HCT116 (cell line): ENCODE results near the gene ARHGAP31. TPM values are rescaled to one million over a fixed set of nuclear protein-coding genes. Genes with fewer than 3 reads are reported as not detected.

Experiments
- ATAC-seq: fragments of 200-7000 bp; cut with Tn5 transposase; 2 replicates; pipeline ENCODE4 v1.9.1; 2020; ENCODE audit warnings: mild to moderate bottlenecking, moderate library complexity
- BruUV-seq: library from RNA; stranded (reverse); fragments of 400-500 nt; replicated peaks from 2 replicates; lab custom pipeline; 2021; lab: Mats Ljungman, UMichigan
- CTCF ChIA-PET: fragments of 300-600 bp; sonication (Branson Sonifier 250); formaldehyde crosslinking; loops from one replicate; lab custom pipeline; 2021; ENCODE audit warnings: antibody characterized with exemption; lab: Charles Lee
- POLR2A ChIA-PET: fragments of 300-600, 350-600 bp; sonication (Branson Sonifier 250); formaldehyde crosslinking; loops from one replicate; lab custom pipeline; 2021; ENCODE audit warnings: antibody characterized with exemption; lab: Charles Lee
- RAD21 ChIA-PET, 2 experiments: fragments of 300-600 bp; sonication (Branson Sonifier 250); formaldehyde crosslinking; loops; one replicate each; lab custom pipeline; 2023; ENCODE audit warnings: low total read pairs in 2 of 2; ENCODE audit not compliant: uncharacterized antibody in 2 of 2, unreplicated experiment in 2 of 2, low non-redundant PET in 1 of 2; lab: Charles Lee
- DNase-seq: peaks from one replicate; pipeline ENCODE4 v3.0.0-alpha.2; 2010; ENCODE audit warnings: low read depth, low spot score
- H2AFZ ChIP-seq: fragments of 200-600 bp; shearing (Covaris generic), sonication (generic); 2 replicates; pipeline ENCODE4 v1.6.1; 2017; ENCODE audit warnings: low read depth, mixed run types, mixed read lengths, antibody characterized with exemption, low read length; ENCODE audit not compliant: poor library complexity, severe bottlenecking
- H3K27ac ChIP-seq: 2 replicates; pipeline ENCODE4 v1.5.1; 2012; ENCODE audit warnings: low read depth, low read length
- H3K27me3 ChIP-seq: fragments of 200-600 bp; sonication (generic); 2 replicates; pipeline ENCODE4 v1.6.1; 2016; ENCODE audit warnings: mixed run types, low read length, mixed read lengths; ENCODE audit not compliant: insufficient read depth
- H3K36me3 ChIP-seq, 2 experiments: fragments of 200-500 bp in 1 of 2; fragments of 200-600 bp in 1 of 2; sonication (Bioruptor generic) in 1 of 2; sonication (generic) in 1 of 2; 2 replicates each; pipeline versions ENCODE4 v1.5.1 to v1.6.1; 2014 to 2016; ENCODE audit warnings: low read length in 2 of 2, inconsistent platforms in 1 of 2, mixed read lengths in 1 of 2, mixed run types in 1 of 2; ENCODE audit not compliant: insufficient read depth in 2 of 2, control insufficient read depth in 1 of 2
- H3K4me1 ChIP-seq, 2 experiments: fragments of 200-600 bp in 1 of 2; sonication (generic) in 1 of 2; 2 replicates each; pipeline versions ENCODE4 v1.5.1 to v1.6.1; 2012 to 2017; ENCODE audit warnings: low read length in 2 of 2, inconsistent platforms in 1 of 2, mild to moderate bottlenecking in 1 of 2, mixed read lengths in 1 of 2, mixed run types in 1 of 2, moderate library complexity in 1 of 2; ENCODE audit not compliant: insufficient read depth in 2 of 2, control insufficient read depth in 1 of 2
- H3K4me2 ChIP-seq: fragments of 200-600 bp; sonication (generic); 2 replicates; pipeline ENCODE4 v1.6.1; 2017; ENCODE audit warnings: mixed run types, low read length, mixed read lengths
- H3K4me3 ChIP-seq, 2 experiments: fragments of 200-600 bp in 1 of 2; sonication (generic) in 1 of 2; replicated peaks in 1 of 2; 2 replicates each; pipeline ENCODE4 v1.5.1; 2011 to 2016; ENCODE audit warnings: low read length in 2 of 2, control low read depth in 1 of 2, low read depth in 1 of 2, mild to moderate bottlenecking in 1 of 2, mixed read lengths in 1 of 2, mixed run types in 1 of 2
- H3K79me2 ChIP-seq: fragments of 200-600 bp; sonication (generic); 2 replicates; pipeline ENCODE4 v1.6.1; 2017; ENCODE audit warnings: mild to moderate bottlenecking, mixed run types, low read length, moderate library complexity, mixed read lengths; ENCODE audit not compliant: insufficient read depth
- H3K9ac ChIP-seq: fragments of 200-600 bp; sonication (generic); 2 replicates; pipeline ENCODE4 v1.6.1; 2016; ENCODE audit warnings: low read length, mixed read lengths
- H3K9me2 ChIP-seq: fragments of 200-600 bp; sonication (generic), shearing (Covaris generic); 2 replicates; pipeline ENCODE4 v1.6.1; 2017; ENCODE audit warnings: mixed run types, mild to moderate bottlenecking, moderate library complexity; ENCODE audit not compliant: insufficient read depth
- H3K9me3 ChIP-seq, 2 experiments: fragments of 200-500 bp in 1 of 2; fragments of 200-600 bp in 1 of 2; sonication (Bioruptor generic) in 1 of 2; sonication (generic) in 1 of 2; 2 replicates each; pipeline ENCODE4 v1.6.1; 2014 to 2017; ENCODE audit warnings: low read length in 2 of 2, mixed read lengths in 2 of 2, inconsistent platforms in 1 of 2, low read depth in 1 of 2, mild to moderate bottlenecking in 1 of 2, mixed run types in 1 of 2, moderate library complexity in 1 of 2; ENCODE audit not compliant: control insufficient read depth in 1 of 2, insufficient read depth in 1 of 2
- H4K20me1 ChIP-seq: fragments of 200-600 bp; sonication (generic), shearing (Covaris generic); 2 replicates; pipeline ENCODE4 v1.6.1; 2017; ENCODE audit warnings: mixed run types, mild to moderate bottlenecking, moderate library complexity; ENCODE audit not compliant: insufficient read depth
- CBX3 ChIP-seq: IDR thresholded peaks from 2 replicates; pipeline ENCODE4 v1.6.1; 2012; ENCODE audit warnings: low read depth
- CEBPB ChIP-seq: IDR thresholded peaks from 2 replicates; pipeline ENCODE4 v1.6.1; 2012; ENCODE audit warnings: low read depth
- ELF1 ChIP-seq: IDR thresholded peaks from 2 replicates; pipeline ENCODE4 v1.6.1; 2012; ENCODE audit warnings: low read depth, borderline replicate concordance
- EZH2 ChIP-seq: fragments of 200-600 bp; sonication (generic); IDR thresholded peaks from 2 replicates; pipeline ENCODE4 v1.6.1; 2017; ENCODE audit warnings: antibody characterized with exemption, mixed run types
- EZH2phosphoT487 ChIP-seq: fragments of 200-600 bp; IDR thresholded peaks from 2 replicates; pipeline ENCODE4 v1.6.1; 2018; ENCODE audit warnings: antibody characterized with exemption, borderline replicate concordance
- JUND ChIP-seq: IDR thresholded peaks from 2 replicates; pipeline ENCODE4 v1.6.1; 2012
- SIN3A ChIP-seq: IDR thresholded peaks from 2 replicates; pipeline ENCODE4 v1.6.1; 2012; ENCODE audit warnings: low read depth
- SP1 ChIP-seq: IDR thresholded peaks from 2 replicates; pipeline ENCODE4 v1.6.1; 2012; ENCODE audit warnings: low read depth
- SRF ChIP-seq: IDR thresholded peaks from 2 replicates; pipeline ENCODE4 v1.6.1; 2012; ENCODE audit warnings: low read depth
- ZFX ChIP-seq: fragments of 450-650 bp; IDR thresholded peaks from 2 replicates; pipeline ENCODE4 v1.6.1; 2017
- intact Hi-C: fragments of 100-400 bp; cut with micrococcal nuclease; formaldehyde crosslinking; loops from 2 replicates; pipeline ENCODE4 v1.10.0; 2022
- total RNA-seq: library from RNA; stranded (reverse); gene quantifications from one replicate; pipeline ENCODE4 v1.2.1, GENCODE V29; 2021; ENCODE audit not compliant: unreplicated experiment
- TF ChIP-seq, protein P1 (sequence below): IDR thresholded peaks from 2 replicates; pipeline ENCODE4 v1.6.1; 2012
- TF ChIP-seq, protein P2 (sequence below): IDR thresholded peaks from 2 replicates; pipeline ENCODE4 v1.6.1; 2012
- TF ChIP-seq, protein P3 (sequence below): IDR thresholded peaks from 2 replicates; pipeline ENCODE4 v1.6.1; 2012; ENCODE audit warnings: low read depth
- TF ChIP-seq, protein P4 (sequence below): IDR thresholded peaks from 2 replicates; pipeline ENCODE4 v1.6.1; 2011; ENCODE audit warnings: mild to moderate bottlenecking, low read length, moderate library complexity; ENCODE audit not compliant: insufficient replicate concordance; ENCODE audit errors: extremely low read depth

Gene ARHGAP31
- total RNA-seq, 1 experiment from 2014 or later = 0.93 TPM

DNA sequence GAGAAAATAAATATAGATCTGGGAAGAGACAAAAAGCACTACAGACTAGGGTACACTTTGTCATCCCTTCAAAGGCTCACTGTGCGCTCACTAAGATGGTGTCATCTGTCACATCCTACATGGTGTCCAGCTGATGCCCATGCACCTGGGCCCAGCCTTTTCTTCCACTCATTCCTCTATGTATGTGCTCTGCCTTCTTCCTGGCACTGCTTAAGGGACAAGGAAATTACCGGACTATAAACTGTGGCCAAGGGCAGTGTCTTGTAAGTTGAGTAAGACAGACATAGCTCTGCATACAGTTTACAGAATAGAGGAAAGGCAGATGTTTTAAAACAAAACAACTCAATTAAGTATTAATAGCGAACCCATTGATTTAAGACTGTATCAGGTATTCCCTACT lies 52.9 kb downstream of the ARHGAP31 start:
- intact Hi-C loops = no loop called here
- H3K9me2 ChIP-seq = no peaks in the 10 kb centered on the region
- H3K36me3 ChIP-seq = no peaks in the 10 kb centered on the region
- no peak overlapping the region for H3K9ac ChIP-seq
- RAD21 ChIA-PET = no interaction called here
- no peak for ATAC-seq
- no peaks in the 10 kb centered on the region for H3K9me3 ChIP-seq
- 0 out of 2 replicates have a peak, but pooled peaks cover 7% of the 10 kb centered on the region for H3K27me3 ChIP-seq
- H3K27ac ChIP-seq = no peak overlapping the region
- no peaks in the 10 kb centered on the region for H3K79me2 ChIP-seq
- no peak overlapping the region for H3K4me3 ChIP-seq
- CTCF ChIA-PET = no interaction called here
- no peaks in the 10 kb centered on the region for H3K4me1 ChIP-seq
- H2AFZ ChIP-seq = no peak overlapping the region
- no peak for TF ChIP-seq ELF1
- no peak for TF ChIP-seq CBX3
- TF ChIP-seq, protein P1, sequence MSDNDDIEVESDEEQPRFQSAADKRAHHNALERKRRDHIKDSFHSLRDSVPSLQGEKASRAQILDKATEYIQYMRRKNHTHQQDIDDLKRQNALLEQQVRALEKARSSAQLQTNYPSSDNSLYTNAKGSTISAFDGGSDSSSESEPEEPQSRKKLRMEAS = no peak
- TF ChIP-seq EZH2phosphoT487 = no peak
- no peak for TF ChIP-seq CEBPB
- TF ChIP-seq, protein P2, sequence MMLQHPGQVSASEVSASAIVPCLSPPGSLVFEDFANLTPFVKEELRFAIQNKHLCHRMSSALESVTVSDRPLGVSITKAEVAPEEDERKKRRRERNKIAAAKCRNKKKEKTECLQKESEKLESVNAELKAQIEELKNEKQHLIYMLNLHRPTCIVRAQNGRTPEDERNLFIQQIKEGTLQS = no peak
- TF ChIP-seq JUND = no peak
- TF ChIP-seq SRF = no peak
- POLR2A ChIA-PET = no interaction called here
- no peak for DNase-seq
- no TSS peak for BruUV-seq
- no peaks in the 10 kb centered on the region for H4K20me1 ChIP-seq
- H3K4me2 ChIP-seq = no peak overlapping the region

DNA sequence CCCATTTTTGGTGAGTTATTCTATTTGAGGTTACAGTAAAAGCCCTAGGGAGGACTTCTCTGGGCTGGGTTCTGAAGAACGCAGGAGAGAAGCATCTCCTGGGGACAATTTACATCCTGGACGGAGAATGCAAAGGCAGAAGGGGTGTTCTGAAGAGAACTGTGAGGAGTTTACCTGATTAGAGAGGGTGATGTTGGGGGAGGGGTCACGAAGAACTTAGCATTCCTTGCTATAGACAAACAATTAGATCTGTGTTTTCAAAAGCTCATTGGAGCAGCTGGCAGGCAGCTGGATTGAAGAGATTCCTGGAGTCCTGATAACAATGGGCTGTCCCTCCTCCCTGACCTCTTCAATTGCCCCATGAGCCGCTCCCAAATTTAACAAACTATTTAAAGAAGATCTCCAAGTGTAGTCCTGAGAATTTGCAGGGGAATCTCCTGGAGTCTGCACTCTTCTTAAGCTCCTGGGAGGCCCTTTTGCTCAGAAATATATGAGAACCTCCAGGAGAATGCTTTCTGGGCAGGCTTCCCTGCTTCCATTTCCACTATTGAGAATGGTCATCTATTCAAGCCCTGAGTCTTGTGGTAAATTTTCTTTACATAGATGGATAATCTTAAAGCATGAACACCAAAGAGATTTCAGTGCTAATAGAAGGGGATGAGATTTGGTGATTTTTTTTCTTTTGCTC lies 55.3 kb downstream of the ARHGAP31 start:
- ChIA-PET RAD21 (no interaction called here), POLR2A (no interaction called here), CTCF (no interaction called here)
- no peaks in the 10 kb centered on the region for H3K9me2 ChIP-seq
- no peaks in the 10 kb centered on the region for H3K36me3 ChIP-seq
- H3K4me2 ChIP-seq = no peak overlapping the region
- intact Hi-C loops = no loop called here
- no peak overlapping the region for H3K4me3 ChIP-seq
- ATAC-seq = no peak
- 0 out of 2 replicates have a peak, but pooled peaks cover 7% of the 10 kb centered on the region for H3K27me3 ChIP-seq
- no peaks in the 10 kb centered on the region for H3K79me2 ChIP-seq
- no peak overlapping the region for H2AFZ ChIP-seq
- H3K27ac ChIP-seq = no peak overlapping the region
- no peaks in the 10 kb centered on the region for H4K20me1 ChIP-seq
- no peaks in the 10 kb centered on the region for H3K9me3 ChIP-seq
- no peaks in the 10 kb centered on the region for H3K4me1 ChIP-seq
- H3K9ac ChIP-seq = no peak overlapping the region
- no peak for DNase-seq
- no TSS peak for BruUV-seq
- TF ChIP-seq CBX3 = no peak
- TF ChIP-seq, protein P3, sequence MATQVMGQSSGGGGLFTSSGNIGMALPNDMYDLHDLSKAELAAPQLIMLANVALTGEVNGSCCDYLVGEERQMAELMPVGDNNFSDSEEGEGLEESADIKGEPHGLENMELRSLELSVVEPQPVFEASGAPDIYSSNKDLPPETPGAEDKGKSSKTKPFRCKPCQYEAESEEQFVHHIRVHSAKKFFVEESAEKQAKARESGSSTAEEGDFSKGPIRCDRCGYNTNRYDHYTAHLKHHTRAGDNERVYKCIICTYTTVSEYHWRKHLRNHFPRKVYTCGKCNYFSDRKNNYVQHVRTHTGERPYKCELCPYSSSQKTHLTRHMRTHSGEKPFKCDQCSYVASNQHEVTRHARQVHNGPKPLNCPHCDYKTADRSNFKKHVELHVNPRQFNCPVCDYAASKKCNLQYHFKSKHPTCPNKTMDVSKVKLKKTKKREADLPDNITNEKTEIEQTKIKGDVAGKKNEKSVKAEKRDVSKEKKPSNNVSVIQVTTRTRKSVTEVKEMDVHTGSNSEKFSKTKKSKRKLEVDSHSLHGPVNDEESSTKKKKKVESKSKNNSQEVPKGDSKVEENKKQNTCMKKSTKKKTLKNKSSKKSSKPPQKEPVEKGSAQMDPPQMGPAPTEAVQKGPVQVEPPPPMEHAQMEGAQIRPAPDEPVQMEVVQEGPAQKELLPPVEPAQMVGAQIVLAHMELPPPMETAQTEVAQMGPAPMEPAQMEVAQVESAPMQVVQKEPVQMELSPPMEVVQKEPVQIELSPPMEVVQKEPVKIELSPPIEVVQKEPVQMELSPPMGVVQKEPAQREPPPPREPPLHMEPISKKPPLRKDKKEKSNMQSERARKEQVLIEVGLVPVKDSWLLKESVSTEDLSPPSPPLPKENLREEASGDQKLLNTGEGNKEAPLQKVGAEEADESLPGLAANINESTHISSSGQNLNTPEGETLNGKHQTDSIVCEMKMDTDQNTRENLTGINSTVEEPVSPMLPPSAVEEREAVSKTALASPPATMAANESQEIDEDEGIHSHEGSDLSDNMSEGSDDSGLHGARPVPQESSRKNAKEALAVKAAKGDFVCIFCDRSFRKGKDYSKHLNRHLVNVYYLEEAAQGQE = no peak
- TF ChIP-seq SIN3A = no peak
- TF ChIP-seq CEBPB = no peak
- TF ChIP-seq, protein P1 = no peak
- TF ChIP-seq EZH2 = no peak
- no peak for TF ChIP-seq SP1
- TF ChIP-seq ZFX = no peak
- TF ChIP-seq SRF = no peak
- TF ChIP-seq, protein P4, sequence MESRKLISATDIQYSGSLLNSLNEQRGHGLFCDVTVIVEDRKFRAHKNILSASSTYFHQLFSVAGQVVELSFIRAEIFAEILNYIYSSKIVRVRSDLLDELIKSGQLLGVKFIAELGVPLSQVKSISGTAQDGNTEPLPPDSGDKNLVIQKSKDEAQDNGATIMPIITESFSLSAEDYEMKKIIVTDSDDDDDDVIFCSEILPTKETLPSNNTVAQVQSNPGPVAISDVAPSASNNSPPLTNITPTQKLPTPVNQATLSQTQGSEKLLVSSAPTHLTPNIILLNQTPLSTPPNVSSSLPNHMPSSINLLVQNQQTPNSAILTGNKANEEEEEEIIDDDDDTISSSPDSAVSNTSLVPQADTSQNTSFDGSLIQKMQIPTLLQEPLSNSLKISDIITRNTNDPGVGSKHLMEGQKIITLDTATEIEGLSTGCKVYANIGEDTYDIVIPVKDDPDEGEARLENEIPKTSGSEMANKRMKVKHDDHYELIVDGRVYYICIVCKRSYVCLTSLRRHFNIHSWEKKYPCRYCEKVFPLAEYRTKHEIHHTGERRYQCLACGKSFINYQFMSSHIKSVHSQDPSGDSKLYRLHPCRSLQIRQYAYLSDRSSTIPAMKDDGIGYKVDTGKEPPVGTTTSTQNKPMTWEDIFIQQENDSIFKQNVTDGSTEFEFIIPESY = no peak
- TF ChIP-seq, protein P2 = no peak
